Trophoblast cell (in vitro differentiated cells and primary cell): ENCODE measurements around the gene DUSP9.
A peak's percentile ranks its signal among the peaks of the same experiment; 100 is the strongest.

Experiments
- DNase-seq, 2 donors: peaks; one replicate each; pipeline ENCODE4 v3.0.0-alpha.2; 2016
- H2AFZ ChIP-seq: 2 replicates; pipeline ENCODE4 v1.6.1; 2013; ENCODE audit warnings: low read length, moderate library complexity, mild to moderate bottlenecking; ENCODE audit not compliant: insufficient read depth, poor library complexity
- H2AK5ac ChIP-seq: 2 replicates; pipeline ENCODE4 v1.6.1; 2013; ENCODE audit warnings: mild to moderate bottlenecking, low read length
- H2BK120ac ChIP-seq: 2 replicates; pipeline ENCODE4 v1.6.1; 2013; ENCODE audit warnings: low read length, mild to moderate bottlenecking, moderate library complexity; ENCODE audit not compliant: insufficient read depth, poor library complexity
- H2BK12ac ChIP-seq: 2 replicates; pipeline ENCODE4 v1.6.1; 2013; ENCODE audit warnings: mild to moderate bottlenecking, low read length, moderate library complexity
- H2BK5ac ChIP-seq: 2 replicates; pipeline ENCODE4 v1.6.1; 2013; ENCODE audit warnings: low read length, low read depth, moderate library complexity, mild to moderate bottlenecking; ENCODE audit not compliant: poor library complexity
- H3K14ac ChIP-seq: 2 replicates; pipeline ENCODE4 v1.6.1; 2013; ENCODE audit warnings: mild to moderate bottlenecking, low read length
- H3K18ac ChIP-seq: 2 replicates; pipeline ENCODE4 v1.6.1; 2013; ENCODE audit warnings: mild to moderate bottlenecking, low read length
- H3K23ac ChIP-seq: 2 replicates; pipeline ENCODE4 v1.6.1; 2013; ENCODE audit warnings: low read length
- H3K27ac ChIP-seq: 2 replicates; pipeline ENCODE4 v1.5.1; 2013; ENCODE audit warnings: low read depth, mild to moderate bottlenecking, inconsistent platforms, low read length, moderate library complexity
- H3K27me3 ChIP-seq: 2 replicates; pipeline ENCODE4 v1.6.1; 2013; ENCODE audit warnings: inconsistent platforms, mild to moderate bottlenecking, low read length, moderate library complexity; ENCODE audit not compliant: insufficient read depth
- H3K36me3 ChIP-seq, 2 experiments: 1 replicate in 1 of 2; 2 replicates in 1 of 2; pipeline ENCODE4 v1.6.1; 2013; ENCODE audit warnings: low read length in 2 of 2, mild to moderate bottlenecking in 2 of 2, moderate library complexity in 1 of 2; ENCODE audit not compliant: insufficient read depth in 2 of 2, control insufficient read depth in 1 of 2
- H3K4ac ChIP-seq: 2 replicates; pipeline ENCODE4 v1.6.1; 2013; ENCODE audit warnings: low read depth, mild to moderate bottlenecking, low read length, moderate library complexity
- H3K4me1 ChIP-seq, 2 experiments: 1 replicate in 1 of 2; 2 replicates in 1 of 2; pipeline ENCODE4 v1.6.1; 2013; ENCODE audit warnings: low read length in 2 of 2, mild to moderate bottlenecking in 2 of 2, moderate library complexity in 1 of 2; ENCODE audit not compliant: insufficient read depth in 2 of 2, control insufficient read depth in 1 of 2
- H3K4me2 ChIP-seq: 2 replicates; pipeline ENCODE4 v1.6.1; 2013; ENCODE audit warnings: inconsistent platforms, mild to moderate bottlenecking, low read length, moderate library complexity
- H3K4me3 ChIP-seq: 2 replicates; pipeline ENCODE4 v1.5.1; 2013; ENCODE audit warnings: mild to moderate bottlenecking, low read depth, low read length, inconsistent platforms
- H3K79me1 ChIP-seq: one replicate; pipeline ENCODE4 v1.6.1; 2013; ENCODE audit warnings: low read length
- H3K79me2 ChIP-seq: 2 replicates; pipeline ENCODE4 v1.6.1; 2013; ENCODE audit warnings: low read length, mild to moderate bottlenecking; ENCODE audit not compliant: control insufficient read depth, insufficient read depth, poor library complexity
- H3K9ac ChIP-seq: 2 replicates; pipeline ENCODE4 v1.6.1; 2013; ENCODE audit warnings: mild to moderate bottlenecking, low read length
- H3K9me3 ChIP-seq: 2 replicates; pipeline ENCODE4 v1.6.1; 2013; ENCODE audit warnings: low read depth, mild to moderate bottlenecking, control low read depth, inconsistent platforms, low read length; ENCODE audit not compliant: insufficient read depth
- H4K12ac ChIP-seq: 2 replicates; pipeline ENCODE4 v1.6.1; 2013; ENCODE audit warnings: low read depth, mild to moderate bottlenecking, low read length, moderate library complexity
- H4K8ac ChIP-seq: 2 replicates; pipeline ENCODE4 v1.6.1; 2013; ENCODE audit warnings: low read depth, mild to moderate bottlenecking, low read length, moderate library complexity
- H4K91ac ChIP-seq: one replicate; pipeline ENCODE4 v1.6.1; 2013; ENCODE audit warnings: low read depth, mild to moderate bottlenecking, low read length, moderate library complexity
- WGBS: extraction: QIAGEN DNeasy Blood & Tissue Kit; methylation state at CpG from one replicate; pipeline ENCODE4 v1.1.7; 2013; ENCODE audit warnings: missing lambda C conversion rate; ENCODE audit not compliant: insufficient read length, insufficient coverage; ENCODE audit errors: extremely low coverage; 5-methylcytosine and 5-hydroxymethylcytosine counted together

The DUSP9 gene

GRCh38 chrX:153685156-153685536 is 38.1 kb downstream of the DUSP9 start:
- Histone ChIP-seq H3K27me3 (no peaks in the 10 kb centered on the region), H3K9ac (no peak overlapping the region), H3K18ac (no peak overlapping the region), H3K4me3 (no peak overlapping the region), H3K79me1 (peaks cover 3% of the 10 kb centered on the region), H3K4me1 (peaks cover 12 to 17% of the 10 kb centered on the region in 2 experiments), H3K4ac (no peak overlapping the region), H4K12ac (no peak overlapping the region), H4K91ac (no peak overlapping the region), H3K9me3 (peaks cover 2% of the 10 kb centered on the region), H3K14ac (no peak overlapping the region), H3K27ac (no peak overlapping the region), H4K8ac (peak overlapping the region; percentile 4), H3K36me3 (no peaks in the 10 kb centered on the region), H3K79me2 (no peaks in the 10 kb centered on the region), H2AFZ (no peak overlapping the region), H3K23ac (no peak overlapping the region), H2BK120ac (no peak overlapping the region), H2BK5ac (no peak overlapping the region), H2AK5ac (no peak overlapping the region), H3K4me2 (peak overlapping the region; percentile 36), H2BK12ac (no peak overlapping the region)
- no CpG with 5 or more reads among the region's 21 CpGs for WGBS
- no peak for DNase-seq

GRCh38 chrX:153685751-153686696 is 39.0 kb downstream of the DUSP9 start:
- no CpG with 5 or more reads among the region's 24 CpGs for WGBS
- Histone ChIP-seq H3K14ac (peak overlapping the region; percentile 33), H3K27ac (no peak overlapping the region), H4K12ac (no peak overlapping the region), H2AK5ac (peak overlapping the region; percentile 39), H3K4me1 (peaks cover 12 to 17% of the 10 kb centered on the region in 2 experiments), H3K27me3 (no peaks in the 10 kb centered on the region), H3K4me2 (no peak overlapping the region), H2BK5ac (no peak overlapping the region), H3K79me1 (peaks cover 3% of the 10 kb centered on the region), H3K23ac (no peak overlapping the region), H4K8ac (no peak overlapping the region), H3K4me3 (no peak overlapping the region), H2BK120ac (no peak overlapping the region), H2BK12ac (peak overlapping the region; percentile 53), H3K18ac (no peak overlapping the region), H3K9me3 (peaks cover 2% of the 10 kb centered on the region), H2AFZ (no peak overlapping the region), H4K91ac (peak overlapping the region; percentile 21), H3K36me3 (no peaks in the 10 kb centered on the region), H3K4ac (no peak overlapping the region), H3K79me2 (no peaks in the 10 kb centered on the region), H3K9ac (no peak overlapping the region)
- no peak for DNase-seq

GRCh38 chrX:153686711-153687110 is 39.7 kb downstream of the DUSP9 start:
- Histone ChIP-seq H3K4me3 (no peak overlapping the region), H2AK5ac (no peak overlapping the region), H3K79me2 (no peaks in the 10 kb centered on the region), H3K4me1 (peaks cover 12 to 17% of the 10 kb centered on the region in 2 experiments), H3K9ac (no peak overlapping the region), H3K9me3 (peaks cover 2% of the 10 kb centered on the region), H3K36me3 (peaks cover 0 to 3% of the 10 kb centered on the region in 2 experiments), H2BK120ac (no peak overlapping the region), H2AFZ (no peak overlapping the region), H3K4ac (no peak overlapping the region), H2BK12ac (no peak overlapping the region), H3K14ac (no peak overlapping the region), H3K18ac (no peak overlapping the region), H4K91ac (no peak overlapping the region), H4K12ac (no peak overlapping the region), H3K23ac (no peak overlapping the region), H3K27ac (no peak overlapping the region), H3K4me2 (no peak overlapping the region), H3K79me1 (peaks cover 3% of the 10 kb centered on the region), H2BK5ac (no peak overlapping the region), H4K8ac (peak overlapping the region; percentile 1), H3K27me3 (no peaks in the 10 kb centered on the region)
- no CpG with 5 or more reads among the region's 9 CpGs for WGBS
- no peak for DNase-seq

- WGBS, result no CpG with 5 or more reads among the region's 66 CpGs
- Histone ChIP-seq H3K79me2 (no peaks in the 10 kb centered on the region), H3K79me1 (peaks cover 3% of the 10 kb centered on the region), H3K23ac (no peak within 1 kb of the TSS), H3K4me3 (peak within 1 kb of the TSS; percentile 68), H2BK5ac (peak within 1 kb of the TSS; percentile 56), H3K4me1 (peaks cover 12 to 17% of the 10 kb centered on the region in 2 experiments), H3K27ac (peak within 1 kb of the TSS; percentile 53), H2AFZ (peak within 1 kb of the TSS; percentile 83), H3K4ac (no peak within 1 kb of the TSS), H4K12ac (no peak within 1 kb of the TSS), H4K91ac (peak within 1 kb of the TSS; percentile 83), H3K36me3 (peaks cover 0 to 3% of the 10 kb centered on the region in 2 experiments), H3K18ac (peak within 1 kb of the TSS; percentile 59), H2AK5ac (no peak within 1 kb of the TSS), H2BK120ac (peak within 1 kb of the TSS; percentile 60), H3K9ac (no peak within 1 kb of the TSS), H3K4me2 (peak within 1 kb of the TSS; percentile 67), H3K27me3 (no peaks in the 10 kb centered on the region), H3K14ac (no peak within 1 kb of the TSS), H4K8ac (peak within 1 kb of the TSS; percentile 64), H2BK12ac (peak within 1 kb of the TSS; percentile 64), H3K9me3 (peaks cover 2% of the 10 kb centered on the region)
- peak; percentile 59 to 70 for DNase-seq
Measured at GRCh38 chrX:153687121-153688039, 40.4 kb downstream of the DUSP9 start, which contains the start of gene SLC6A8. Gene SLC6A8 (plus strand): TSS chrX:153687926. CDS start chrX:153688575, 649 bp downstream.
